ENCODE data around the gene CARD9. TPM values are rescaled to one million over a fixed set of nuclear protein-coding genes. Genes with fewer than 3 reads are reported as not detected.

CARD9 gene
- total RNA-seq, 1 donor from 2014 or later, result 4.3 TPM

DNA sequence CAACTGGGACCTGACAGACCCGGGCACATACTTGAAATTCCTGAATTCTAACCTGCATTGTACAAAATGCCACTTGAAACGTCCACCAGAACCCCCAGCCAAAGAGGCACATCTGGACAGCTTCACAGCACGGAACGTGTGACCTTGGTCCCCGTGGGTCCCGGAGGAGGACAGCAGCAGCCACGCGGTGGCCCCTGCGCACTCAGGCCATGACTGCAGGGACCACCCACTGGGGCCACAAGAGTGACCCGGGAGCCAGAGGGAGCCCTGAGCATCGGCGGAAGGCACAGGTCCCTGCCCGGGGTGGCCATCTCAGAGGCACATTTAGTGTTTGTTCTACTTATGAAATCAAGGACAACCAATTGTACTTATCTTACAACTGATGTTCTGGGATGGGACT is 28.6 kb upstream of the CARD9 start:
- DNase-seq (ENCODE audit: low spot score), result no peak

DNA sequence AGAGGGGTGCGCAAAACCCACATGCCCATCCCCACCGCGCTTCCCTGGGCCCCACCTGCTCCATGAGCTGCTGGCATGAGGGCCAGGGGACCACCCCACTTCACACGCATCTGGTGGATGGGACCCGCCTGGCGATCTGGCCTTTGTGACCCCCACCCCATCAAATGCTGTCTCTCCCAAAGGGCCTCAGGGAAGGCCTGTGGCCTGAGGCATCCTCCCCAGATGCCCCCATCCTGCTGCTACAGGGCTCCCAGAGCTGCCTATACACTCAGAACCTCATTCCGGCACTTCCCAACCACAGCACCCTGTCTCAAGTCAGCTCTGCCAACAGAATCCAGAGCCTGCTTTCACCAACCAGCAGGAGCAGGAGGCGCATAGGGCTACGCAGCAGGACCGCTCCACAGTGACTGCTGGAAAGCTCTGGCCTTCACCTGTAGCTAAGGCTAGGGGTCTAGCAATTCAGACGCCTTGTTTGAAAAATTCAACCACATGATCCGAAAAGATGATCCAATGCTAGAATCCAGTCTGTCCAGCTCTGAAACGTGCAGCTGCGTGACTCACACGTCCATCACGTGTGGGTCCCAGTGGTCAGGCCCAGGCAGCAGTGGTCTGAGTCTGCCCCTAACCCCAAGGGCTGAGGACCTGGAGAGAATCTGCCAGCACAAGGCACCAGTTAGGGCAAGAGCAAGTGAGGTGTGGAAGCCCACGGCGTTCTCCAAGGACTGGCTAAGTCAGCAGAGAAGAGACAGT is 27.9 kb upstream of the CARD9 start:
- no peak for DNase-seq (ENCODE audit: low spot score)

- DNase-seq (ENCODE audit: low spot score), result peak; percentile 95
Observed at GRCh38 chr9:136400038-136400834, 26.8 kb upstream of the CARD9 start, which contains the start of gene SNAPC4. Gene SNAPC4 (minus strand): TSS chr9:136400170. CDS start chr9:136398428, 1,742 bp downstream.

DNA sequence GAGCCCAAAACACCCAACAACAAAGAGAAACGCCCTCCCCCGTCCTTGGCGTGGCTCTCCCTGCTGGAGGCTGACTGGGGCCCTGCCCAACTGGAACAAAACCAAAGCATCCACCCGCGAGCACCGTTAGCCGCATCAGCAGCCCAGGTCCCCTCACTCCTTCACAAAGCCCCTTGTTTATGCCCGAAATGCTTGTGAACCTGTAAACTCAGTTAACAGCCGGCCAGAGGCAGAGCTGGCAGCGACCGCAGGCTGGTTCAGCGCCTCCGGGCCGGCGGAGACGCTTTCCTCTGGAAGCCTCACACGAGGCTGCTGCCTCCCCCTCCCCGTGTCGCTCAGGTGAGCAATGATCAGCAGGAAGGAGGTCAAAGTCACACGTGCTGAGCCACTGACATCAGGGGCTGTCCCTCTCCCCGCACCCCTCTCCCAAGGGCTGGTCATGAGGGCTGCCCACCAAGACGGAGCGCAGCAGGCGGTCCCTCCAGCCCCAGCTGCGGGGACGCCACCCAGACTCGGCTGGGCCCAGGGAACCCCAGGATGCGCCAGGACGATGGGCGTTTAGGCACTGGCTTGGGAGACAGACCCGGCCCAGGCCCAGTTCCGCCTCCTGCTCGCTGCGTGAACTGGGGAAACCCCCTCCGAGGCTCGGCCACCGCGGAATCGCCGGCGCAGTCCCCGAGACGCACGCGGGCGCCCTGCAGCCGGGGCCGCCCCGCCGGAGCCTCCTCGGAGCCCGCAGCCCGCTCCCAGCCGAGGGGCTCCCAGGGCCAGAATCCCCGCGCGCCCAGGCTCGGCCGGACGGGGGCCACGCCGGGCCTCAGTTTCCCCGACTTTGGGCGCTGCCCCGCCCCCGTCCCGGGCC is 25.9 kb upstream of the CARD9 start:
- no peak for DNase-seq (ENCODE audit: low spot score)

DNA sequence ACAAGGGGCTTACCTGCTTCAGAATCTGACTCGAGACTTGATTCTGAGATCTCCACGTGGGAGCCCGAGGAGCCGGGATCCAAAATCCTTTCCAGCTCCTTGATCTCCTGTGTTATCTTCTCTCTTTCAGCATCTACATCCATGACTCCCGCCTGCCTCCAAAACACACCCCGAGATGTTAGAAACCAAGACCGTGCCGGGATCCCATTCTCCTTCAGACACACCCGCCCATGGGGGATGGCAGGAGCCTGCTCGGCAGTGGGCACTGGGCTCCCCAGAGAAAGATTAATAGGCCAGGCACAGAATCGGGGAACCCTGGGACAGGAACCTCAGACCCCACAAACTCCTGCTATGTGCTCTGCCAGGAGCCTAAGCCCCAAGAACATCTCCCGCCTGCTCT is 24.8 kb upstream of the CARD9 start:
- no peak for DNase-seq (ENCODE audit: low spot score)

- no peak for DNase-seq (ENCODE audit: low spot score)
Observed at GRCh38 chr9:136397643-136398042, 24.2 kb upstream of the CARD9 start.

- DNase-seq (ENCODE audit: low spot score), result no peak
Observed at GRCh38 chr9:136396219-136396515, 22.7 kb upstream of the CARD9 start.

GRCh38 chr9:136395345-136396218 is 22.1 kb upstream of the CARD9 start:
- no peak for DNase-seq (ENCODE audit: low spot score)

DNA sequence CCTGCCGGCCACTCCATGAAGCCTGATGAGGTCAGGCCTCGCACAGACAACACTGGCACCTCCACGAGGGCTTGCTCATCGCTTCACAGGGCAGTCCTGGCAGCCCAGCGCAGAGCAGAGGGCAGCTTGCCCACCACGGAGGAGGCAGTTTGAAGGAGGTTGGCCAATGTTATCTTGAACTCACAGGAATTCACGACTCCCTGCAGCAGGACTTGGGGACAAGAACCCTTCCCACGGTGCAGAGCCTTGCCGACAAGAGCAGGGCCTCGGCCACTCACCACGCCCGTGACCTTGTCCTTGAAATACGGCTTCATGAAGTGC is 21.5 kb upstream of the CARD9 start:
- DNase-seq (ENCODE audit: low spot score), result no peak

- DNase-seq (ENCODE audit: low spot score), result no peak
Observed at GRCh38 chr9:136394312-136395019, 21.0 kb upstream of the CARD9 start.

- DNase-seq (ENCODE audit: low spot score), result no peak
Observed at GRCh38 chr9:136393531-136393930, 20.1 kb upstream of the CARD9 start.

- no peak for DNase-seq (ENCODE audit: low spot score)
Observed at GRCh38 chr9:136392538-136393449, 19.3 kb upstream of the CARD9 start.

DNA sequence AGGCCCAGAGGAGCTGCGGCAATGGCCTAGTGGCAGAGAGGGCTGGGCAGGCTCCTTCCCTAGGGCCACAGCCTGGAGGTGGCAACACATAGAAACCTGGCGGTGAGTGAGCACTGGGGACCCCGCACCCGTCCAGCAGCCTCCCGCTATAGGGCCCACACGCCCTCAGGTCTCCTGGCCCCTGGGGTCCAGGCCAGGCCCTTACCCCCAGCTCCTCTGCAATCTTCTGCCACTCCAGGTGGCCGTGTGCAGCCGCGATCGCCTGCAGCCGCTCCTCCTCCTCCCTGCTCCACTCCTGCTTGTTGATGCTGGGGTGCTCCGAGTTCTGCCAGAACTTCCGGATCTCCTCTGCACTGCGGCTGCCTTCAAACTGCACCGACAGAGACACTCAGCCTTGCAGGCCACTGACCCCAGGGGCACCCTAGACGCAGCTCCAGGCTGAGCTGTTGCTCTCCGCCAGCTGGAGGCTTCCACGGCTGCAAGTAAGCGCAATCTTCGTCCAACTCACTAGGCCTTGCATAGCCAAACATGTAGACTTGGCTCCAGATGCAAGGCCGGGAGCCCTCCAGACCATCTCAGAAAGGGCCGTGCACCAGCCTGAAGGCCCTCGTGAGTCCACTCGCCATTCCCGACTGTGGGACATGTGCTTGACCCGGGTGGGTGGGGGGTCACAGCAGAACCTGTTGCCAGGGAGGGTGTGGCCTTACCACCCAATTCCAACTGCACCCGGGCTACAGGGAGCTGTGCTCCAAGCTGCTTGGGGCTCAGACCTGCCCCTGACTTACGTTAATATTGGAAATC is 18.5 kb upstream of the CARD9 start:
- DNase-seq (ENCODE audit: low spot score), result no peak

DNA sequence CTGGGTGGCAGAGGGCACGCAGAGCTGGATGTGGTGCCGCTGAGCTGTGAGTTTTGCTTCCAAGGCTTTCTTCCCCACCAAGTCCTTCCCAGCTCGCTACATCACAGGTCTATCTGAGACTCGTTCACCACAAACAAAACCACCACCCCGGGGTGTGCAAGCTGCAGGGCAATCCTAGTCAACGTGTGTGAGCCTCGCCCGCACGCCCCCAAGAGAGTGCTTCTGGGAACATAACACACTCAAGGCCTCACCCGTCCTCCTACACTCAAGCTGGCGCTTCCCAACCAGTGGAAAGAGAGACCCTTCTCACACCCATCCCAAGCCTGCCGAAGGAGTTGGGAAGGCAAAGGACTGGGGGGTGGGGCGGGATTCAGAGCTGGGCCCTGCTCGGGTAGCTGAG is 15.9 kb upstream of the CARD9 start:
- DNase-seq (ENCODE audit: low spot score), result no peak

DNA sequence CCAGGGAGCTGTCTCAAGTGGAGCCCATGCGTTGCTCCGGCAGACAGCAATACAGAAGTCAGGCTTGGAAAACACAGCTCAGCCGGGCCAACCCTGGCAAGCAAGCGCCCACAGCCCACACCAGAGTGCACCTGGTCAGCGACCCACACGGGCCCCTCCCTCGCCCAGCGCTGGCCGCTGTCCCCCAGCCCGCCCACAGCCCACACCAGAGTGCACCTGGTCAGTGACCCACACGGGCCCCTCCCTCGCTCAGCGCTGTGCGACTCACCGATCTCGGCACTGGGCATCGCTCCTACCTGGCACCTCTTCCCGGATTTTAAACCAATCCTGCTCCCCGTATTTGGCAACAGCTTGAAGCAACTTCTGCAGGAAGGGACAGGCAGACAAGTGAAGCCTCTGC is 13.7 kb upstream of the CARD9 start:
- no peak for DNase-seq (ENCODE audit: low spot score)

DNA sequence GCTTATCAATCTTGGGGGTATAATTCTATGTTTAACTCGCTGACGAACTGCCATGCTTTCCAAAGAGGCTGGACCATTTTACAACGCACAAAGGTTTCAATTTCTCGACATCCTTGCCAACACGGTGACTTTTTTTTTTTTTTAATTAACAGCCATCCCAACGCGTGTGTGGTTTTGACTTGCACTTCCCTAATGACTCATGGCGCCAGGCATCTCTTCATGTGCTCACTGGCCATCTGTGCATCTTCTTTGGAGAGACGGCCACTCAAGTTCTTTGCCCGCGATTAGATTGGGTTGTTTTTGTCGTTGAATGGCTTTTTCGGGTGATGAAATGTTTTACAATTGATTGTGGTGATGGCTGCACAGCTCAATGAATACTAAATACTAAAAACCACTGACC is 12.5 kb upstream of the CARD9 start:
- DNase-seq (ENCODE audit: low spot score), result no peak

DNA sequence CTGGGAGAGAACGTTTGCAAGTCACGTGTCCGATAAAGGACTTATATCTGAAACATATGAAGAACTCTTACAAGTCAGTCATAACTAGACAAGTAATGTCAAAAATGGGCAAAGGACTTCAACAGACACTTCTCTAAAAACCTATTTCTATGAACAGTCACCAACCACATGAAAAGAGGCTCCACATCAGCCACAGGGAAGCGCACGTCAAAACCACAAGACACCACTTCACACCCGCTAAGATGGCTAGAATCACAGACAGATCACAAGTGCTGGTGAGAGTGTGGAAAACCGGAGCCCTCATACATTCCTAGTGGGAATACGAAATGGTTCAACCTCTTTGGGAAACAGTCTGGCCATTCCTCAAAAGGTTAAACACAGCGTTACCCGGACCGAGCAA is 11.5 kb upstream of the CARD9 start:
- no peak for DNase-seq (ENCODE audit: low spot score)

- no peak for DNase-seq (ENCODE audit: low spot score)
Observed at GRCh38 chr9:136383436-136383835, 10.0 kb upstream of the CARD9 start.
